22Rv1 (cell line): ENCODE measurements around the gene DHX35.

Experiments used
- H3K27ac ChIP-seq: fragments of 450-650 bp; 2 replicates; pipeline ENCODE4 v1.5.1; 2017
- CTCF ChIP-seq: fragments of 450-650 bp; IDR thresholded peaks from 2 replicates; pipeline ENCODE4 v1.5.1; 2017; ENCODE audit warnings: mild to moderate bottlenecking
- ZFX ChIP-seq: fragments of 450-650 bp; IDR thresholded peaks from 2 replicates; pipeline ENCODE4 v1.6.1; 2017; ENCODE audit warnings: antibody characterized with exemption, borderline replicate concordance

Gene DHX35

GRCh38 chr20:39019805-39020325 lies 57.7 kb downstream of the DHX35 start:
- TF ChIP-seq ZFX (no peak), CTCF (no peak)
- H3K27ac ChIP-seq, result no peak overlapping the region

DNA sequence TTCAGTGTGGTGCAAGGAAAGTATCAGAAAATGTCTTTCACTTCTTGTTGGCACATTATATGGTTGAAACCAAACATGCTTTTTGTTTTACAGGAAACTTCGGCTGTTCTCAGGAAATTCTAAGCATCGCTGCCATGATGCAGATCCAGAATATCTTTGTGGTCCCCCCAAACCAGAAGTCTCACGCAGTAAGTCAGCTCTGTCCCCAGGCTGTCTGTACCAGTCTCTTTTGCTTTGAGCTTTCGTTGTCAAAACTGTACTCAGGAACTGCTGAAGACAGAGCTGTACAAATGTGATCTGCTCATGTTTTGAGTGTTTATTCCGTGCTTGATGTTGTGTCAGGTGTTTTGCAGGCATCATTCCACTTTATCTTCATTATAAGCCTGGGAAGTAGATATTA lies 59.6 kb downstream of the DHX35 start:
- no peak for TF ChIP-seq ZFX
- no peak for TF ChIP-seq CTCF

GRCh38 chr20:39025883-39026282 lies 63.7 kb downstream of the DHX35 start:
- no peak overlapping the region for H3K27ac ChIP-seq
- no peak for TF ChIP-seq ZFX
- no peak for TF ChIP-seq CTCF

More for the DNA sequence above, 59.6 kb downstream of the DHX35 start:
- no peak overlapping the region for H3K27ac ChIP-seq

- TF ChIP-seq CTCF (no peak), ZFX (no peak)
- H3K27ac ChIP-seq, result no peak overlapping the region
These were observed 67.2 kb downstream of the DHX35 start for GRCh38 chr20:39029364-39029763.

- TF ChIP-seq CTCF, result no peak
- no peak for TF ChIP-seq ZFX
These were observed 70.9 kb downstream of the DHX35 start for GRCh38 chr20:39032997-39033396.

DNA sequence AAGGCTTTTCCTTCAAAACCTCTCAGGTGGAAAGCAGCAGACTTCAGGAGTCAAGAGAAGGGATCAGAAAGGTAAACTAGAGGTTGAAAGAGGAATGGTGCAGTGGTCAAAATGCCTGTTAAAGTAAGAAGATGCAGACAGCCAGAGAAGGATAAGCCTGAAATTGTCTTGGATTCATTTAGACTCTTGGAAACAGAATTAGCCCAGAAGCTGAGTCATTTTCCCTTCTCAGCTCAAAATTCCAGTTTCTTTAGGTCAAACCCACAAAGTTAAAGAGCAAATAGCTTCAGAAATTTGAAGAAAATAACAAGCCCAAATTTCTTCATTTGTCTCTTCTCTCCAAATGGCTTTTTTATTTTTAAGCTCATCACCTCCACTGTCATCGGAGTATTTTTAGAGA lies 73.9 kb downstream of the DHX35 start:
- no peak overlapping the region for H3K27ac ChIP-seq
- TF ChIP-seq ZFX (no peak), CTCF (no peak)

More at GRCh38 chr20:39032997-39033396, 70.9 kb downstream of the DHX35 start:
- no peak overlapping the region for H3K27ac ChIP-seq

DNA sequence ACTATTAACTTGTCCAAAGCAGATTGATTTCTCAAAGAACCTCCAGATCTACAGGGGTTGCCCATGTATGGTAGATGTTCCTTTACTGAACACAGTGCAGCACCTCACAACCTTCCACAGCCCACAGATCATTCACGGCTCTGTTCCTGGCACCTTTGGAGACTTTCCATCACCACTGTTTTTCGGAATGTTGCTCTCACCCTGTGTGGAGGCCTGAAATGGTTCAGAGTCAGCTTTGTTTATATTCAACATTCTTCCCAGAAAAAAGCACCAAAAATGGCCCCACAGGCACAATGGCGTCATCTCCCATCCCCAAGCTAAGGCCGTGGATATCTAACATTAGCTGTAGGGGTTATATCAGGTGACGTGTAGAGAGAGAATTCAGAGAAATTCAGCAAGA lies 74.7 kb downstream of the DHX35 start:
- TF ChIP-seq ZFX, result no peak
- no peak for TF ChIP-seq CTCF
- H3K27ac ChIP-seq, result no peak overlapping the region
